Transverse colon (tissue), 3 donors: Measurements from ENCODE around the gene CCDC107.

Source experiments
- POLR2A ChIP-seq: fragments of 450-650 bp; IDR thresholded peaks from one replicate; pipeline ENCODE4 v1.6.1; 2016; ENCODE audit warnings: antibody characterized with exemption, mild to moderate bottlenecking, moderate library complexity
- TF ChIP-seq, protein P1 (sequence below), 5 experiments: fragments of 200-600 bp in 3 of 5; fragments of 450-650 bp in 2 of 5; sonication (generic) in 3 of 5; IDR thresholded peaks; 1 replicate in 2 of 5; 2 replicates in 3 of 5; pipeline ENCODE4 v1.5.1; 2016 to 2017; ENCODE audit warnings: antibody characterized with exemption in 5 of 5, inconsistent platforms in 3 of 5, mild to moderate bottlenecking in 2 of 5, moderate library complexity in 1 of 5

DNA sequence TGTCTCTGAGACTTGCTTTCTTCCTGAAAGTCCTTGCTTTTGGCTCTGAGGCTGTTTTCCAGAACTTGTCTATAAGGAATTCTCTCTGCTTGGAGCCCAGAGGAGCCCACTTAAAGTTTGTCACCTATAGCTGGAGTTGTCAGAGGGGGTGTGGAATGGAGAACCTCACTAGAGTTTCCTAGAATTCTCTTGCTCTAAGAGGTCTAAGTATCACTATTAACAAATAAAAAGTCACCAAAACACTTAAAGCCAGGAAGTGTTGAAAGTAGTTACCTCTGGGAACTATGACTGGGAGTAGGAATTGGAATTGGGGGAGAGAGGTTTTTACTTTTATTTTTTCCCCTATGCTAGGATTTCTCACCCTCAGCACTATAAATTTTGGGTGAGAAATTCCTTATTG is 22.4 kb upstream of the CCDC107 start:
- TF ChIP-seq, protein P1, sequence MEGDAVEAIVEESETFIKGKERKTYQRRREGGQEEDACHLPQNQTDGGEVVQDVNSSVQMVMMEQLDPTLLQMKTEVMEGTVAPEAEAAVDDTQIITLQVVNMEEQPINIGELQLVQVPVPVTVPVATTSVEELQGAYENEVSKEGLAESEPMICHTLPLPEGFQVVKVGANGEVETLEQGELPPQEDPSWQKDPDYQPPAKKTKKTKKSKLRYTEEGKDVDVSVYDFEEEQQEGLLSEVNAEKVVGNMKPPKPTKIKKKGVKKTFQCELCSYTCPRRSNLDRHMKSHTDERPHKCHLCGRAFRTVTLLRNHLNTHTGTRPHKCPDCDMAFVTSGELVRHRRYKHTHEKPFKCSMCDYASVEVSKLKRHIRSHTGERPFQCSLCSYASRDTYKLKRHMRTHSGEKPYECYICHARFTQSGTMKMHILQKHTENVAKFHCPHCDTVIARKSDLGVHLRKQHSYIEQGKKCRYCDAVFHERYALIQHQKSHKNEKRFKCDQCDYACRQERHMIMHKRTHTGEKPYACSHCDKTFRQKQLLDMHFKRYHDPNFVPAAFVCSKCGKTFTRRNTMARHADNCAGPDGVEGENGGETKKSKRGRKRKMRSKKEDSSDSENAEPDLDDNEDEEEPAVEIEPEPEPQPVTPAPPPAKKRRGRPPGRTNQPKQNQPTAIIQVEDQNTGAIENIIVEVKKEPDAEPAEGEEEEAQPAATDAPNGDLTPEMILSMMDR (IDR thresholded peaks at IDR 0.05) = no peak
- TF ChIP-seq POLR2A = no peak
